Astrocyte (in vitro differentiated cells and primary cell): ENCODE data around the gene SEMA3A. TPM values are rescaled to one million over a fixed set of nuclear protein-coding genes. Genes with fewer than 3 reads are reported as not detected.

Source experiments
- DNase-seq: peaks from one replicate; pipeline ENCODE4 v3.0.0-alpha.2; 2010; ENCODE audit warnings: low read depth
- FAIRE-seq: peaks from 2 replicates; lab custom pipeline; 2011; peaks lifted over from hg19 to GRCh38; lab: Jason Lieb, UNC
- H2AFZ ChIP-seq: 2 replicates; pipeline ENCODE4 v1.6.0; 2012; ENCODE audit warnings: low read depth, low read length, inconsistent platforms
- H3K27ac ChIP-seq: 2 replicates; pipeline ENCODE4 v1.5.1; 2011; ENCODE audit warnings: low read depth, low read length, inconsistent platforms
- H3K27me3 ChIP-seq: 2 replicates; pipeline ENCODE4 v1.6.0; 2011; ENCODE audit warnings: low read length, inconsistent platforms; ENCODE audit not compliant: insufficient read depth
- H3K36me3 ChIP-seq: 2 replicates; pipeline ENCODE4 v1.5.1; 2011; ENCODE audit warnings: low read length, inconsistent platforms; ENCODE audit not compliant: insufficient read depth
- H3K4me1 ChIP-seq: 2 replicates; pipeline ENCODE4 v1.5.1; 2011; ENCODE audit warnings: low read length, inconsistent platforms; ENCODE audit not compliant: insufficient read depth
- H3K4me2 ChIP-seq: 2 replicates; pipeline ENCODE4 v1.6.0; 2012; ENCODE audit warnings: low read length, inconsistent platforms
- H3K4me3 ChIP-seq: 2 replicates; pipeline ENCODE4 v1.5.1; 2011; ENCODE audit warnings: low read depth, mild to moderate bottlenecking, low read length, inconsistent platforms; ENCODE audit not compliant: insufficient read depth
- H3K79me2 ChIP-seq: 2 replicates; pipeline ENCODE4 v1.6.0; 2012; ENCODE audit warnings: mild to moderate bottlenecking, low read length, inconsistent platforms; ENCODE audit not compliant: insufficient read depth
- H3K9ac ChIP-seq: 2 replicates; pipeline ENCODE4 v1.6.0; 2012; ENCODE audit warnings: mild to moderate bottlenecking, low read length, inconsistent platforms
- H3K9me3 ChIP-seq: 2 replicates; pipeline ENCODE4 v1.5.1; 2012; ENCODE audit warnings: low read depth, mild to moderate bottlenecking, low read length, inconsistent platforms; ENCODE audit not compliant: insufficient read depth
- H4K20me1 ChIP-seq: 2 replicates; pipeline ENCODE4 v1.6.0; 2012; ENCODE audit warnings: low read length, inconsistent platforms; ENCODE audit not compliant: insufficient read depth
- H3K27ac Mint-ChIP-seq: one replicate; pipeline ENCODE4 v1.8.0; 2021; ENCODE audit warnings: mild to moderate bottlenecking, mixed read lengths; ENCODE audit not compliant: unreplicated experiment
- H3K27me3 Mint-ChIP-seq: one replicate; pipeline ENCODE4 v1.8.0; 2021; ENCODE audit warnings: low read depth, mixed read lengths; ENCODE audit not compliant: unreplicated experiment
- H3K36me3 Mint-ChIP-seq: one replicate; pipeline ENCODE4 v1.8.0; 2021; ENCODE audit warnings: low read depth, mixed read lengths; ENCODE audit not compliant: unreplicated experiment
- H3K4me1 Mint-ChIP-seq: one replicate; pipeline ENCODE4 v1.8.0; 2021; ENCODE audit warnings: low read depth, mixed read lengths; ENCODE audit not compliant: unreplicated experiment
- H3K4me3 Mint-ChIP-seq: one replicate; pipeline ENCODE4 v1.8.0; 2021; ENCODE audit warnings: mild to moderate bottlenecking, moderate library complexity, mixed read lengths; ENCODE audit not compliant: unreplicated experiment
- H3K9me3 Mint-ChIP-seq: one replicate; pipeline ENCODE4 v1.8.0; 2021; ENCODE audit warnings: mild to moderate bottlenecking, mixed read lengths; ENCODE audit not compliant: unreplicated experiment
- EZH2 ChIP-seq: IDR thresholded peaks from 2 replicates; pipeline ENCODE4 v1.6.1; 2012; ENCODE audit warnings: mild to moderate bottlenecking, low read length, inconsistent platforms; ENCODE audit not compliant: insufficient read depth
- total RNA-seq: library from RNA; stranded (reverse); gene quantifications from 2 replicates; pipeline ENCODE4 v1.2.1, GENCODE V29; 2021
- TF ChIP-seq, protein P1 (sequence below): IDR thresholded peaks from 2 replicates; pipeline ENCODE4 v1.5.1; 2011; ENCODE audit warnings: low read depth, mild to moderate bottlenecking, inconsistent platforms, low read length, moderate library complexity; ENCODE audit not compliant: insufficient read depth

SEMA3A gene
- total RNA-seq, 1 donor from 2014 or later, result 31.3 TPM

DNA sequence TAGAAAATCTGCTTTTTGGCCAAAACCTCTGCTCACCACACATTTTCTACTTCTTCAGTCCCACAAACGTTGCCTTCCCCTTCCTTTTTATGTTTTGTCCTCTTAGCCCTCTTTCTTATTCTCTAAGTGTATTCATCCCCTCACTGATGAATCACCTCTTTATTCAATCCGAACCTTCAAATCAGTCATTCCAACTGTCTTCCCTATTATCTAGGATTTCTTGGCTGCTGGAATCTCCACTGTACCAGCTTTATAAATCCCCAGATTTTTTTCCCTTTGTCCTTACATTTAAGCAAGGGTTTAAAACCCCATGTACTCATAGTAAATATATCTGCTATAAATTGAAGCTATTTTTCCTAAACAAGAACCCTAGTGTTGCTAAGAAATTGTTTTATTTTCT lies 176.9 kb downstream of the SEMA3A start:
- Histone ChIP-seq H3K36me3 (no peaks in the 10 kb centered on the region), H3K27me3 (no peaks in the 10 kb centered on the region), H3K4me2 (no peak overlapping the region), H3K4me1 (peaks cover 8% of the 10 kb centered on the region), H3K79me2 (no peaks in the 10 kb centered on the region), H3K9me3 (no peaks in the 10 kb centered on the region), H3K27ac (no peak overlapping the region), H2AFZ (no peak overlapping the region), H4K20me1 (no peaks in the 10 kb centered on the region), H3K4me3 (no peak overlapping the region), H3K9ac (no peak overlapping the region)
- no peak for FAIRE-seq
- no peak overlapping the region for H3K4me3 Mint-ChIP-seq
- DNase-seq, result peak; percentile 40
- H3K27me3 Mint-ChIP-seq, result no peaks in the 10 kb centered on the region
- H3K27ac Mint-ChIP-seq, result no peak overlapping the region
- H3K4me1 Mint-ChIP-seq, result peaks cover 9% of the 10 kb centered on the region
- TF ChIP-seq, protein P1, sequence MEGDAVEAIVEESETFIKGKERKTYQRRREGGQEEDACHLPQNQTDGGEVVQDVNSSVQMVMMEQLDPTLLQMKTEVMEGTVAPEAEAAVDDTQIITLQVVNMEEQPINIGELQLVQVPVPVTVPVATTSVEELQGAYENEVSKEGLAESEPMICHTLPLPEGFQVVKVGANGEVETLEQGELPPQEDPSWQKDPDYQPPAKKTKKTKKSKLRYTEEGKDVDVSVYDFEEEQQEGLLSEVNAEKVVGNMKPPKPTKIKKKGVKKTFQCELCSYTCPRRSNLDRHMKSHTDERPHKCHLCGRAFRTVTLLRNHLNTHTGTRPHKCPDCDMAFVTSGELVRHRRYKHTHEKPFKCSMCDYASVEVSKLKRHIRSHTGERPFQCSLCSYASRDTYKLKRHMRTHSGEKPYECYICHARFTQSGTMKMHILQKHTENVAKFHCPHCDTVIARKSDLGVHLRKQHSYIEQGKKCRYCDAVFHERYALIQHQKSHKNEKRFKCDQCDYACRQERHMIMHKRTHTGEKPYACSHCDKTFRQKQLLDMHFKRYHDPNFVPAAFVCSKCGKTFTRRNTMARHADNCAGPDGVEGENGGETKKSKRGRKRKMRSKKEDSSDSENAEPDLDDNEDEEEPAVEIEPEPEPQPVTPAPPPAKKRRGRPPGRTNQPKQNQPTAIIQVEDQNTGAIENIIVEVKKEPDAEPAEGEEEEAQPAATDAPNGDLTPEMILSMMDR, result no peak
- no peak for TF ChIP-seq EZH2
- H3K36me3 Mint-ChIP-seq, result no peaks in the 10 kb centered on the region
- H3K9me3 Mint-ChIP-seq, result no peaks in the 10 kb centered on the region

DNA sequence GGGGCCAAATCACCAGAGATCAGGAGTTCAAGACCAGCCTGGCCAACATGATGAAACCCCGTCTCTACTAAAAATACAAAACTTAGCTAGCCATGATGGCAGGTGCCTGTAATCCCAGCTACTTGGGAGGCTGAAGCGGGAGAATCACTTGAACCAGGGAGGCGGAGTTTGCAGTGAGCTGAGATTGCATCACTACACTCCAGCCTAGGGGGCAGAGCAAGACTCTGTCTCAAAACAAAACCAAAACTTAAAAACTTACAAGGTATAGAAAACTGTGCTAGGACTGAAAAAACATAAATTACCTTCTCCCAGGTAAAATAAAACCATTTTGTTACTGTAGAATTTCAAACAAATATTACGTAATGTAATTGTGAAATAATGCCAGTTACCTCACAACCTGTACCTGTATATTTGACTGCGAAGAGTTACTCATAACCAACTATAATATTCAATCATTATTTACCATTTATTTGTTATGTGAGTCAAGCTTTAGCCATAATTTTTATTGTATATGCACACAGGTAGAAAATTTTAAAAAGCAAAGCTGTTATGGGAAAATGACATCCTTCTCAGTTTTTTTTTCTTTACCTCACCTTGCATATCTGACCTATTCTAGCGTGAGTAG lies 180.9 kb downstream of the SEMA3A start:
- Histone ChIP-seq H3K79me2 (no peaks in the 10 kb centered on the region), H3K4me3 (no peak overlapping the region), H3K4me2 (no peak overlapping the region), H3K9me3 (no peaks in the 10 kb centered on the region), H2AFZ (no peak overlapping the region), H4K20me1 (no peaks in the 10 kb centered on the region), H3K9ac (no peak overlapping the region), H3K4me1 (no peaks in the 10 kb centered on the region), H3K27ac (no peak overlapping the region), H3K36me3 (no peaks in the 10 kb centered on the region), H3K27me3 (no peaks in the 10 kb centered on the region)
- FAIRE-seq (no peak), DNase-seq (no peak)
- Mint-ChIP-seq H3K4me1 (peaks cover 4% of the 10 kb centered on the region), H3K9me3 (no peaks in the 10 kb centered on the region), H3K27ac (no peak overlapping the region), H3K27me3 (no peaks in the 10 kb centered on the region), H3K4me3 (no peak overlapping the region), H3K36me3 (no peaks in the 10 kb centered on the region)
- TF ChIP-seq, protein P1, result no peak
- no peak for TF ChIP-seq EZH2

DNA sequence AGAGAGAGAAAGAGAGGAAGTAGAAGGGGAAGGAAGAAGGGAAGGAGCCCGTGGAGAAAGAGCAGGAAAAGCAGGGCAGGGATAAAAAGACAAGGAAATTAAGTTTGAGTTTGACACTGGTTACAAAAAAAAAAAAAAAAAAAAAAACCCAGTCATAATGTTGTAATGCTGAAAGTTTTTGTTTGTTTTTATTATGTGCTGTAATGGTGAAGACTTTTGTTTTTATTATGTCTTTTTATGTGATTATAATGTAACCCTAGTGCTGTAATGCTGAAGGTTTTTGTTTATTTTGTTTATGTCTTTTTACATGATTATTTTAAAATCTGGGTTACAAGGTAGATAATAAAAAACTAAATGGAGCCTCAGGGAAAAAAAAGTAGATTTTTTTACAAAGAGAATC lies 184.8 kb downstream of the SEMA3A start:
- H3K4me3 ChIP-seq, result no peak overlapping the region
- H3K9ac ChIP-seq, result no peak overlapping the region
- no peak for DNase-seq
- H3K4me1 ChIP-seq, result no peaks in the 10 kb centered on the region
- no peaks in the 10 kb centered on the region for H3K36me3 ChIP-seq
- Mint-ChIP-seq H3K27ac (no peak overlapping the region), H3K4me3 (no peak overlapping the region), H3K4me1 (peaks cover 4% of the 10 kb centered on the region), H3K9me3 (no peaks in the 10 kb centered on the region), H3K36me3 (peaks cover 2% of the 10 kb centered on the region), H3K27me3 (no peaks in the 10 kb centered on the region)
- H3K27me3 ChIP-seq, result no peaks in the 10 kb centered on the region
- TF ChIP-seq EZH2, result no peak
- TF ChIP-seq, protein P1, result no peak
- H2AFZ ChIP-seq, result no peak overlapping the region
- no peaks in the 10 kb centered on the region for H4K20me1 ChIP-seq
- H3K27ac ChIP-seq, result no peak overlapping the region
- no peak overlapping the region for H3K4me2 ChIP-seq
- FAIRE-seq, result no peak
- no peaks in the 10 kb centered on the region for H3K79me2 ChIP-seq
- H3K9me3 ChIP-seq, result no peaks in the 10 kb centered on the region
